OCI-LY7 (cell line): ENCODE results near the gene PPM1B. TPM values are rescaled to one million over a fixed set of nuclear protein-coding genes. Genes with fewer than 3 reads are reported as not detected.

Experiments
- BruUV-seq: library from RNA; stranded (reverse); fragments of 400-500 nt; replicated peaks from 2 replicates; lab custom pipeline; 2021; lab: Mats Ljungman, UMichigan
- CTCF ChIA-PET: fragments of 300-600 bp; sonication (Branson Sonifier 250); formaldehyde crosslinking; loops from one replicate; lab custom pipeline; 2022; ENCODE audit warnings: antibody characterized with exemption; ENCODE audit not compliant: unreplicated experiment; lab: Charles Lee
- POLR2A ChIA-PET: fragments of 300-600 bp; sonication (Branson Sonifier 250); formaldehyde crosslinking; loops from one replicate; lab custom pipeline; 2022; ENCODE audit warnings: antibody characterized with exemption; lab: Charles Lee
- DNase-seq: peaks from one replicate; pipeline ENCODE4 v3.0.0-alpha.2; 2015; ENCODE audit warnings: low spot score
- H2AFZ ChIP-seq: fragments of 200-600 bp; sonication (generic), shearing (Covaris generic); 2 replicates; pipeline ENCODE4 v1.6.1; 2014; ENCODE audit warnings: mild to moderate bottlenecking, antibody characterized with exemption, low read length, moderate library complexity
- H3K27ac ChIP-seq: fragments of 200-600 bp; sonication (generic); 2 replicates; pipeline ENCODE4 v1.5.1; 2014; ENCODE audit warnings: mixed run types, low read depth, mild to moderate bottlenecking, moderate library complexity, low read length, inconsistent platforms; ENCODE audit not compliant: poor library complexity, severe bottlenecking
- H3K36me3 ChIP-seq: fragments of 200-600 bp; sonication (generic); 2 replicates; pipeline ENCODE4 v1.6.1; 2014; ENCODE audit warnings: mild to moderate bottlenecking, antibody characterized with exemption, low read length, moderate library complexity, mixed read lengths; ENCODE audit not compliant: insufficient read depth
- H3K4me1 ChIP-seq: fragments of 200-600 bp; sonication (generic); 2 replicates; pipeline ENCODE4 v1.5.1; 2014; ENCODE audit warnings: mild to moderate bottlenecking, low read length; ENCODE audit not compliant: insufficient read depth, poor library complexity, severe bottlenecking
- H3K4me2 ChIP-seq: fragments of 200-600 bp; sonication (generic); 2 replicates; pipeline ENCODE4 v1.6.1; 2014; ENCODE audit warnings: mild to moderate bottlenecking, low read length
- H3K4me3 ChIP-seq: fragments of 200-600 bp; sonication (generic); 2 replicates; pipeline ENCODE4 v1.5.1; 2014; ENCODE audit warnings: mild to moderate bottlenecking, low read depth, low read length; ENCODE audit not compliant: poor library complexity, severe bottlenecking
- H3K79me2 ChIP-seq: fragments of 200-600 bp; sonication (generic); 2 replicates; pipeline ENCODE4 v1.6.1; 2016; ENCODE audit warnings: low read depth, mild to moderate bottlenecking, low read length, moderate library complexity, mixed read lengths; ENCODE audit not compliant: insufficient read depth
- H3K9me2 ChIP-seq: fragments of 200-600 bp; sonication (generic); 2 replicates; pipeline ENCODE4 v1.6.1; 2016; ENCODE audit warnings: mild to moderate bottlenecking, low read length, mixed read lengths; ENCODE audit not compliant: insufficient read depth
- H3K9me3 ChIP-seq: fragments of 200-600 bp; sonication (generic); 2 replicates; pipeline ENCODE4 v1.6.1; 2014; ENCODE audit warnings: mild to moderate bottlenecking, mixed run types, low read length, mixed read lengths
- H4K20me1 ChIP-seq: fragments of 200-600 bp; sonication (generic); 2 replicates; pipeline ENCODE4 v1.6.1; 2014; ENCODE audit warnings: mild to moderate bottlenecking, antibody characterized with exemption, low read length, moderate library complexity, mixed read lengths; ENCODE audit not compliant: insufficient read depth
- EZH2phosphoT487 ChIP-seq: fragments of 200-600 bp; sonication (generic); IDR thresholded peaks from 2 replicates; pipeline ENCODE4 v1.6.1; 2018; ENCODE audit warnings: low read depth, borderline replicate concordance, mild to moderate bottlenecking, mixed run types, antibody characterized with exemption, low read length, moderate library complexity, mixed read lengths
- intact Hi-C: fragments of 100-400 bp; cut with micrococcal nuclease; formaldehyde crosslinking; loops from one replicate; pipeline ENCODE4 v1.10.0; 2022; ENCODE audit not compliant: unreplicated experiment
- total RNA-seq, 2 experiments: library from RNA; depleted of rRNA in 1 of 2; stranded (reverse); fragments of >200 nt in 1 of 2; shearing (Covaris generic) in 1 of 2; gene quantifications; 2 replicates each; pipeline ENCODE4 v1.2.3, GENCODE V29; 2014 to 2022
- TF ChIP-seq, protein P1 (sequence below): fragments of 200-600 bp; sonication (generic); conservative IDR thresholded peaks from 2 replicates; pipeline ENCODE4 v1.5.1; 2014; ENCODE audit warnings: mild to moderate bottlenecking, antibody characterized with exemption, low read length, moderate library complexity, mixed read lengths

PPM1B gene
- total RNA-seq, 2 experiments from 2014 or later, result 24.8 to 49.8 TPM

DNA sequence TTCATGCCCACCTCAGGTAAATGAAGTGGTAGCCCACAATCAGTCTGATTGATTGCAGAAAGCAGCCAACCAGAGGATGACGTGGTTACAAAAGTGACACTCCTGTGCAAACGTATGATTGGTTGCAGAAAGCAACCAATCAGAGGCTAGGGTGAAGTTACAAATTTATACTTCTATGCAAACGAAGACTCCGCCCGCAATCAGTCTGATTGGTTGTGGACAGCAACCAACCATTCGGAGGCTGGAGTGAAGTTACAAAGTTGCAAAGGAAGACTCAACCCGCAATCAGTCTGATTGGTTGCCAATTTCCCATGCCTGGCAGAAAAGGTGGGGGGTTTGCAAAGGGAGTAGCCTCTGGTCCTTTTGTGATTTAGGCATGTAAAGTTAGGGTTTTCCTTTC is 102.6 kb downstream of the PPM1B start:
- ChIA-PET POLR2A (interaction anchor here (0.6 kb wide), 1 partner anchor 133 kb away, joined by 3 read pairs; no protein-coding TSS in a partner anchor), CTCF (no interaction called here)
- BruUV-seq, result no TSS peak
- Histone ChIP-seq H3K4me3 (no peak overlapping the region), H3K36me3 (no peaks in the 10 kb centered on the region), H3K79me2 (no peaks in the 10 kb centered on the region), H3K4me2 (no peak overlapping the region), H3K4me1 (no peaks in the 10 kb centered on the region), H3K27ac (no peak overlapping the region), H3K9me2 (no peaks in the 10 kb centered on the region), H3K9me3 (no peaks in the 10 kb centered on the region), H2AFZ (no peak overlapping the region), H4K20me1 (no peaks in the 10 kb centered on the region)
- no peak for DNase-seq
- intact Hi-C loops, result no loop called here
- TF ChIP-seq, protein P1, sequence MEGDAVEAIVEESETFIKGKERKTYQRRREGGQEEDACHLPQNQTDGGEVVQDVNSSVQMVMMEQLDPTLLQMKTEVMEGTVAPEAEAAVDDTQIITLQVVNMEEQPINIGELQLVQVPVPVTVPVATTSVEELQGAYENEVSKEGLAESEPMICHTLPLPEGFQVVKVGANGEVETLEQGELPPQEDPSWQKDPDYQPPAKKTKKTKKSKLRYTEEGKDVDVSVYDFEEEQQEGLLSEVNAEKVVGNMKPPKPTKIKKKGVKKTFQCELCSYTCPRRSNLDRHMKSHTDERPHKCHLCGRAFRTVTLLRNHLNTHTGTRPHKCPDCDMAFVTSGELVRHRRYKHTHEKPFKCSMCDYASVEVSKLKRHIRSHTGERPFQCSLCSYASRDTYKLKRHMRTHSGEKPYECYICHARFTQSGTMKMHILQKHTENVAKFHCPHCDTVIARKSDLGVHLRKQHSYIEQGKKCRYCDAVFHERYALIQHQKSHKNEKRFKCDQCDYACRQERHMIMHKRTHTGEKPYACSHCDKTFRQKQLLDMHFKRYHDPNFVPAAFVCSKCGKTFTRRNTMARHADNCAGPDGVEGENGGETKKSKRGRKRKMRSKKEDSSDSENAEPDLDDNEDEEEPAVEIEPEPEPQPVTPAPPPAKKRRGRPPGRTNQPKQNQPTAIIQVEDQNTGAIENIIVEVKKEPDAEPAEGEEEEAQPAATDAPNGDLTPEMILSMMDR, result no peak

DNA sequence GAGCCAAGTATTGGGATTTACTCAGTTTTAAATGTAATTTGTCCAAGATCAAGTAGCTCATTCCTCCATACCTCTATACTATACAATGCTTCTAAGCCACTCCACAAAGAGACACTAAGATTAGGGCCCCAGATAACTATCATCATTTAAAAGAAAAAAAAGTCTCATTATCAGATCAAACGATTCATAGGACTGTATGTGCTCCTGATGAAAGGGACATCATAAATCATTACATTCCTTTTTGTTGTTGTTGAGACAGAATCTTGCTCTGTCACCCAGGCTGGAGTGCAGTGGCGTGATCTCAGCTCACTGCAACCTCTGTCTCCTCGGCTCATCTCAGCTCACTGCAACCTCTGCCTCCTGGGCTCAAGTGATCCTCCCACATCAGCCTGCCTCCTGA is 104.4 kb downstream of the PPM1B start:
- POLR2A ChIA-PET, result interaction anchor here (0.6 kb wide), 1 partner anchor 30 kb away, joined by 3 read pairs; no protein-coding TSS in a partner anchor
- Histone ChIP-seq H3K9me3 (no peaks in the 10 kb centered on the region), H3K36me3 (no peaks in the 10 kb centered on the region), H3K79me2 (no peaks in the 10 kb centered on the region), H3K27ac (no peak overlapping the region), H3K9me2 (no peaks in the 10 kb centered on the region), H3K4me3 (no peak overlapping the region), H3K4me1 (no peaks in the 10 kb centered on the region), H3K4me2 (no peak overlapping the region), H2AFZ (no peak overlapping the region), H4K20me1 (no peaks in the 10 kb centered on the region)
- no peak for DNase-seq
- no peak for TF ChIP-seq EZH2phosphoT487
- TF ChIP-seq, protein P1, result no peak
- intact Hi-C loops, result no loop called here
- CTCF ChIA-PET, result no interaction called here
- BruUV-seq, result no TSS peak

DNA sequence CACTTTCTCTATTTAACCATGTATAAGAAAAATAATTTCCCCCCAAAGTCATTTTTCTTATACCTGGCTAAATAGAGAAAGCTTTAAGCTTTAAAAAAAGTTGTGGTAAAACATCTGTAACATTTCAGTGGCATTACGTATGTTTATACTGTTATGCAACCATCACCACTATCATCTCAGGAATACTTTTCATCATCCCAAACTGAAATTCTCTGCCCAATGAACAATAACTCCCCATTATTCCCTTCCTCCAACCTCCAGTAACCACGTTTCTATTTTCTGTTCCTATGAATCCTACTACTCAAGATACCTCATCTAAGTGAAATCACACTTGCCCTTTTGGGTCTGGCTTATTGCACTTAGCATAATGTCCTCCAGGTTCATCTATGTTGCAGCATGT is 104.9 kb downstream of the PPM1B start:
- no peaks in the 10 kb centered on the region for H3K9me3 ChIP-seq
- intact Hi-C loops, result no loop called here
- no peak overlapping the region for H3K4me3 ChIP-seq
- no peaks in the 10 kb centered on the region for H3K36me3 ChIP-seq
- no peaks in the 10 kb centered on the region for H3K4me1 ChIP-seq
- no peaks in the 10 kb centered on the region for H3K9me2 ChIP-seq
- DNase-seq, result no peak
- ChIA-PET CTCF (no interaction called here), POLR2A (no interaction called here)
- H4K20me1 ChIP-seq, result no peaks in the 10 kb centered on the region
- H2AFZ ChIP-seq, result no peak overlapping the region
- no peak for TF ChIP-seq EZH2phosphoT487
- TF ChIP-seq, protein P1, result no peak
- H3K27ac ChIP-seq, result no peak overlapping the region
- no TSS peak for BruUV-seq
- no peaks in the 10 kb centered on the region for H3K79me2 ChIP-seq
- no peak overlapping the region for H3K4me2 ChIP-seq
